Testis (tissue), 3 donors: ENCODE measurements around the gene ZNF296. TPM values are rescaled to one million over a fixed set of nuclear protein-coding genes. Genes with fewer than 3 reads are reported as not detected.
A peak's percentile ranks its signal among the peaks of the same experiment; 100 is the strongest.

Experiments
- DNase-seq: peaks from one replicate; pipeline ENCODE4 v3.0.0-alpha.2; 2019
- H3K27ac ChIP-seq, 2 donors: fragments of 200-600 bp; sonication (generic); one replicate each; pipeline ENCODE4 v1.5.1; 2019
- H3K27me3 ChIP-seq: fragments of 200-600 bp; sonication (generic); one replicate; pipeline ENCODE4 v1.5.1; 2019
- H3K36me3 ChIP-seq: fragments of 200-600 bp; sonication (generic); one replicate; pipeline ENCODE4 v1.5.1; 2017; ENCODE audit warnings: low read depth; ENCODE audit errors: missing control alignments
- H3K4me1 ChIP-seq: fragments of 200-600 bp; sonication (generic); one replicate; pipeline ENCODE4 v1.5.1; 2019
- H3K4me3 ChIP-seq, 2 donors: fragments of 200-600 bp; sonication (generic); one replicate each; pipeline ENCODE4 v1.5.1; 2017 to 2019
- H3K9me3 ChIP-seq: fragments of 200-600 bp; sonication (generic); one replicate; pipeline ENCODE4 v1.5.1; 2017
- POLR2A ChIP-seq: fragments of 450-650 bp; IDR thresholded peaks from one replicate; pipeline ENCODE4 v1.6.1; 2017; ENCODE audit warnings: antibody characterized with exemption, mild to moderate bottlenecking, moderate library complexity
- WGBS, 2 donors: methylation state at CpG; one replicate each; pipeline ENCODE4 v1.1.5; 2018; 5-methylcytosine and 5-hydroxymethylcytosine counted together
- intact Hi-C: fragments of 100-400 bp; cut with DNase I; formaldehyde crosslinking; loops from one replicate; pipeline ENCODE4 v1.15.1; 2023; ENCODE audit warnings: low total_unique reads
- polyA plus RNA-seq: library from polyadenylated mRNA; stranded (reverse); fragments of 350-450 nt; fragmentation: Illumina TruSeq; extraction: RNeasy Lipid Tissue Mini Kit (QIAGEN cat#74804); gene quantifications from one replicate; pipeline ENCODE4 v1.2.3, GENCODE V29; 2014; ENCODE audit warnings: low read depth, low replicate concordance; ENCODE audit not compliant: insufficient read depth
- total RNA-seq, 2 donors: library from RNA; depleted of rRNA; stranded (reverse); fragments of >200 nt; gene quantifications; one replicate each; pipeline ENCODE4 v1.2.3, GENCODE V29; 2016
- TF ChIP-seq, protein P1 (sequence below), 3 experiments: fragments of 450-650 bp in 2 of 3; fragments of 200-600 bp in 1 of 3; sonication (generic) in 1 of 3; IDR thresholded peaks; one replicate each; pipeline ENCODE4 v1.5.1; 2016 to 2019; ENCODE audit warnings: antibody characterized with exemption in 3 of 3, mild to moderate bottlenecking in 2 of 3, moderate library complexity in 1 of 3

ZNF296 gene
- total and polyA plus RNA-seq, 3 donors from 2014 or later, result 3.0 to 6.7 (median 5.8) TPM

GRCh38 chr19:45103508-45104319, 27.4 kb upstream of the ZNF296 start:
- intact Hi-C loops, result no loop called here
- H3K27ac ChIP-seq, result no peak overlapping the region
- no peak for DNase-seq
- H3K36me3 ChIP-seq, result no peaks in the 10 kb centered on the region
- no peaks in the 10 kb centered on the region for H3K27me3 ChIP-seq
- no peak overlapping the region for H3K4me3 ChIP-seq
- H3K4me1 ChIP-seq, result peaks cover 50% of the 10 kb centered on the region
- WGBS, 2 donors, result 49 to 60% methylated on average over 25 to 26 of the region's 26 CpGs
- no peaks in the 10 kb centered on the region for H3K9me3 ChIP-seq
- TF ChIP-seq, protein P1, sequence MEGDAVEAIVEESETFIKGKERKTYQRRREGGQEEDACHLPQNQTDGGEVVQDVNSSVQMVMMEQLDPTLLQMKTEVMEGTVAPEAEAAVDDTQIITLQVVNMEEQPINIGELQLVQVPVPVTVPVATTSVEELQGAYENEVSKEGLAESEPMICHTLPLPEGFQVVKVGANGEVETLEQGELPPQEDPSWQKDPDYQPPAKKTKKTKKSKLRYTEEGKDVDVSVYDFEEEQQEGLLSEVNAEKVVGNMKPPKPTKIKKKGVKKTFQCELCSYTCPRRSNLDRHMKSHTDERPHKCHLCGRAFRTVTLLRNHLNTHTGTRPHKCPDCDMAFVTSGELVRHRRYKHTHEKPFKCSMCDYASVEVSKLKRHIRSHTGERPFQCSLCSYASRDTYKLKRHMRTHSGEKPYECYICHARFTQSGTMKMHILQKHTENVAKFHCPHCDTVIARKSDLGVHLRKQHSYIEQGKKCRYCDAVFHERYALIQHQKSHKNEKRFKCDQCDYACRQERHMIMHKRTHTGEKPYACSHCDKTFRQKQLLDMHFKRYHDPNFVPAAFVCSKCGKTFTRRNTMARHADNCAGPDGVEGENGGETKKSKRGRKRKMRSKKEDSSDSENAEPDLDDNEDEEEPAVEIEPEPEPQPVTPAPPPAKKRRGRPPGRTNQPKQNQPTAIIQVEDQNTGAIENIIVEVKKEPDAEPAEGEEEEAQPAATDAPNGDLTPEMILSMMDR (IDR thresholded peaks at IDR 0.05), result no peak
- no peak for TF ChIP-seq POLR2A

- Histone ChIP-seq H3K9me3 (no peaks in the 10 kb centered on the region), H3K36me3 (no peaks in the 10 kb centered on the region), H3K27ac (no peak overlapping the region), H3K4me1 (peaks cover 56% of the 10 kb centered on the region), H3K4me3 (no peak overlapping the region), H3K27me3 (no peaks in the 10 kb centered on the region)
- TF ChIP-seq POLR2A, result no peak
- TF ChIP-seq, protein P1 (IDR thresholded peaks at IDR 0.05), result no peak
- peak; percentile 53 for DNase-seq
- intact Hi-C loops, result no loop called here
- WGBS, 2 donors, result 33 to 42% methylated on average over 3 to 9 of the region's 15 CpGs
Observed at GRCh38 chr19:45103156-45103507, 26.9 kb upstream of the ZNF296 start.

- H3K4me1 ChIP-seq, result peaks cover 62% of the 10 kb centered on the region
- intact Hi-C loops, result no loop called here
- WGBS, 2 donors, result 80 to 88% methylated on average over 7 of the region's 7 CpGs
Observed at GRCh38 chr19:45102481-45102880, 26.2 kb upstream of the ZNF296 start.

GRCh38 chr19:45101806-45102205, 25.5 kb upstream of the ZNF296 start:
- WGBS, 2 donors, result 37 to 67% methylated on average over 8 of the region's 8 CpGs
- Histone ChIP-seq H3K4me1 (peaks cover 68% of the 10 kb centered on the region), H3K36me3 (no peaks in the 10 kb centered on the region), H3K4me3 (no peak overlapping the region), H3K27ac (no peak overlapping the region), H3K9me3 (no peaks in the 10 kb centered on the region), H3K27me3 (no peaks in the 10 kb centered on the region)
- intact Hi-C loops, result no loop called here
- no peak for DNase-seq
- no peak for TF ChIP-seq POLR2A
- TF ChIP-seq, protein P1 (IDR thresholded peaks at IDR 0.05), result no peak

More at GRCh38 chr19:45102481-45102880, 26.2 kb upstream of the ZNF296 start:
- Histone ChIP-seq H3K27ac (no peak overlapping the region), H3K9me3 (no peaks in the 10 kb centered on the region), H3K27me3 (no peaks in the 10 kb centered on the region), H3K4me3 (no peak overlapping the region), H3K36me3 (no peaks in the 10 kb centered on the region)
- TF ChIP-seq, protein P1 (IDR thresholded peaks at IDR 0.05), result no peak
- no peak for TF ChIP-seq POLR2A
- DNase-seq, result no peak

GRCh38 chr19:45100846-45101252, 24.6 kb upstream of the ZNF296 start:
- no peak overlapping the region for H3K4me3 ChIP-seq
- intact Hi-C loops, result no loop called here
- 68 to 83% methylated on average over 8 of the region's 8 CpGs for WGBS, 2 donors
- no peaks in the 10 kb centered on the region for H3K27me3 ChIP-seq
- DNase-seq, result no peak
- no peak for TF ChIP-seq POLR2A
- TF ChIP-seq, protein P1 (IDR thresholded peaks at IDR 0.05), result no peak
- no peaks in the 10 kb centered on the region for H3K9me3 ChIP-seq
- H3K4me1 ChIP-seq, result peaks cover 75% of the 10 kb centered on the region
- no peaks in the 10 kb centered on the region for H3K36me3 ChIP-seq
- H3K27ac ChIP-seq, result no peak overlapping the region
